ENCODE data around the gene HRAS.

HRAS gene

GRCh38 chr11:537622-538430, 2.5 kb upstream of the HRAS start:
- no peak overlapping the region for H2AFZ ChIP-seq (ENCODE audit: low read length, unreplicated experiment)
- peak overlapping the region; percentile 86 for H3K4me3 ChIP-seq (ENCODE audit: low read depth, low read length)
- H3K27me3 ChIP-seq (ENCODE audit: insufficient read depth, low read length): no peaks in the 10 kb centered on the region
- H3K27ac ChIP-seq (ENCODE audit: low read depth, low read length): no peak overlapping the region
- 0 out of 2 replicates have a peak, but pooled peaks cover 3% of the 10 kb centered on the region for H3K36me3 ChIP-seq (ENCODE audit: insufficient read depth, low read length)
- H3K79me2 ChIP-seq (ENCODE audit: control insufficient read depth, insufficient read depth, low read length, unreplicated experiment): peaks cover 16% of the 10 kb centered on the region
- H3K4me1 ChIP-seq (ENCODE audit: control insufficient read depth, insufficient read depth, low read length, unreplicated experiment): peaks cover 7% of the 10 kb centered on the region

- H3K36me3 ChIP-seq (ENCODE audit: insufficient read depth, low read length): 0 out of 2 replicates have a peak, but pooled peaks cover 6% of the 10 kb centered on the region
- H3K79me2 ChIP-seq (ENCODE audit: control insufficient read depth, insufficient read depth, low read length, unreplicated experiment): peaks cover 16% of the 10 kb centered on the region
- no peak within 1 kb of the TSS for H3K27ac ChIP-seq (ENCODE audit: low read depth, low read length)
- H3K4me1 ChIP-seq (ENCODE audit: control insufficient read depth, insufficient read depth, low read length, unreplicated experiment): peaks cover 7% of the 10 kb centered on the region
- peak within 1 kb of the TSS; percentile 86 for H3K4me3 ChIP-seq (ENCODE audit: low read depth, low read length)
- H2AFZ ChIP-seq (ENCODE audit: low read length, unreplicated experiment): no peak within 1 kb of the TSS
- H3K27me3 ChIP-seq (ENCODE audit: insufficient read depth, low read length): no peaks in the 10 kb centered on the region
Measured at GRCh38 chr11:536841-537621, 1.7 kb upstream of the HRAS start, which contains the start of gene LRRC56. Gene LRRC56, plus strand, starts transcription at chr11:537527. Its CDS starts 3,158 bp downstream, at chr11:540685.

- Histone ChIP-seq H3K79me2 (ENCODE audit: control insufficient read depth, insufficient read depth, low read length, unreplicated experiment) (peaks cover 16% of the 10 kb centered on the region), H3K4me3 (ENCODE audit: low read depth, low read length) (peak overlapping the region; percentile 90), H3K4me1 (ENCODE audit: control insufficient read depth, insufficient read depth, low read length, unreplicated experiment) (peaks cover 7% of the 10 kb centered on the region), H3K27ac (ENCODE audit: low read depth, low read length) (no peak overlapping the region), H2AFZ (ENCODE audit: low read length, unreplicated experiment) (no peak overlapping the region), H3K27me3 (ENCODE audit: insufficient read depth, low read length) (no peaks in the 10 kb centered on the region), H3K36me3 (ENCODE audit: insufficient read depth, low read length) (0 out of 2 replicates have a peak, but pooled peaks cover 6% of the 10 kb centered on the region)
Measured at GRCh38 chr11:535210-535518, 212 bp downstream of the HRAS start.

GRCh38 chr11:534396-535209, 773 bp downstream of the HRAS start:
- H3K36me3 ChIP-seq (ENCODE audit: insufficient read depth, low read length): 0 out of 2 replicates have a peak, but pooled peaks cover 6% of the 10 kb centered on the region
- H3K4me1 ChIP-seq (ENCODE audit: control insufficient read depth, insufficient read depth, low read length, unreplicated experiment): peaks cover 7% of the 10 kb centered on the region
- H3K27ac ChIP-seq (ENCODE audit: low read depth, low read length): no peak overlapping the region
- H3K27me3 ChIP-seq (ENCODE audit: insufficient read depth, low read length): no peaks in the 10 kb centered on the region
- peaks cover 16% of the 10 kb centered on the region for H3K79me2 ChIP-seq (ENCODE audit: control insufficient read depth, insufficient read depth, low read length, unreplicated experiment)
- no peak overlapping the region for H2AFZ ChIP-seq (ENCODE audit: low read length, unreplicated experiment)
- peak overlapping the region; percentile 90 for H3K4me3 ChIP-seq (ENCODE audit: low read depth, low read length)

GRCh38 chr11:533586-534395, 1.6 kb downstream of the HRAS start:
- H3K36me3 ChIP-seq (ENCODE audit: insufficient read depth, low read length): 0 out of 2 replicates have a peak, but pooled peaks cover 6% of the 10 kb centered on the region
- H3K27me3 ChIP-seq (ENCODE audit: insufficient read depth, low read length): no peaks in the 10 kb centered on the region
- H3K4me1 ChIP-seq (ENCODE audit: control insufficient read depth, insufficient read depth, low read length, unreplicated experiment): peaks cover 7% of the 10 kb centered on the region
- H2AFZ ChIP-seq (ENCODE audit: low read length, unreplicated experiment): no peak overlapping the region
- H3K4me3 ChIP-seq (ENCODE audit: low read depth, low read length): peak overlapping the region; percentile 90
- peaks cover 16% of the 10 kb centered on the region for H3K79me2 ChIP-seq (ENCODE audit: control insufficient read depth, insufficient read depth, low read length, unreplicated experiment)
- H3K27ac ChIP-seq (ENCODE audit: low read depth, low read length): no peak overlapping the region

GRCh38 chr11:532986-533585, 2.3 kb downstream of the HRAS start:
- H2AFZ ChIP-seq (ENCODE audit: low read length, unreplicated experiment): no peak overlapping the region
- peaks cover 16% of the 10 kb centered on the region for H3K79me2 ChIP-seq (ENCODE audit: control insufficient read depth, insufficient read depth, low read length, unreplicated experiment)
- 0 out of 2 replicates have a peak, but pooled peaks cover 6% of the 10 kb centered on the region for H3K36me3 ChIP-seq (ENCODE audit: insufficient read depth, low read length)
- no peak overlapping the region for H3K4me3 ChIP-seq (ENCODE audit: low read depth, low read length)
- H3K27me3 ChIP-seq (ENCODE audit: insufficient read depth, low read length): no peaks in the 10 kb centered on the region
- no peak overlapping the region for H3K27ac ChIP-seq (ENCODE audit: low read depth, low read length)
- peaks cover 7% of the 10 kb centered on the region for H3K4me1 ChIP-seq (ENCODE audit: control insufficient read depth, insufficient read depth, low read length, unreplicated experiment)

- Histone ChIP-seq H2AFZ (ENCODE audit: low read length, unreplicated experiment) (no peak overlapping the region), H3K27ac (ENCODE audit: low read depth, low read length) (no peak overlapping the region), H3K27me3 (ENCODE audit: insufficient read depth, low read length) (no peaks in the 10 kb centered on the region), H3K4me1 (ENCODE audit: control insufficient read depth, insufficient read depth, low read length, unreplicated experiment) (peaks cover 2% of the 10 kb centered on the region), H3K4me3 (ENCODE audit: low read depth, low read length) (no peak overlapping the region), H3K79me2 (ENCODE audit: control insufficient read depth, insufficient read depth, low read length, unreplicated experiment) (peaks cover 16% of the 10 kb centered on the region), H3K36me3 (ENCODE audit: insufficient read depth, low read length) (0 out of 2 replicates have a peak, but pooled peaks cover 6% of the 10 kb centered on the region)
Measured at GRCh38 chr11:532527-532985, 2.8 kb downstream of the HRAS start.

GRCh38 chr11:531919-532526, 3.4 kb downstream of the HRAS start:
- Histone ChIP-seq H3K36me3 (ENCODE audit: insufficient read depth, low read length) (0 out of 2 replicates have a peak, but pooled peaks cover 6% of the 10 kb centered on the region), H2AFZ (ENCODE audit: low read length, unreplicated experiment) (no peak overlapping the region), H3K4me1 (ENCODE audit: control insufficient read depth, insufficient read depth, low read length, unreplicated experiment) (no peaks in the 10 kb centered on the region), H3K27me3 (ENCODE audit: insufficient read depth, low read length) (no peaks in the 10 kb centered on the region), H3K27ac (ENCODE audit: low read depth, low read length) (no peak overlapping the region), H3K79me2 (ENCODE audit: control insufficient read depth, insufficient read depth, low read length, unreplicated experiment) (peaks cover 16% of the 10 kb centered on the region), H3K4me3 (ENCODE audit: low read depth, low read length) (no peak overlapping the region)

Data from ACC112 (cell line).